Neuronal stem cell (in vitro differentiated cells): ENCODE measurements around the gene SSBP4.

Source experiments
- DNase-seq: peaks from one replicate; pipeline ENCODE4 v3.0.0-alpha.2; 2013; ENCODE audit warnings: low spot score
- H2AFZ ChIP-seq: one replicate; pipeline ENCODE4 v1.6.1; 2013; ENCODE audit warnings: mild to moderate bottlenecking, low read length, inconsistent platforms
- H2AK5ac ChIP-seq: 2 replicates; pipeline ENCODE4 v1.6.1; 2013; ENCODE audit warnings: low read depth, mild to moderate bottlenecking, inconsistent platforms, low read length, moderate library complexity, mixed read lengths
- H2BK120ac ChIP-seq: 2 replicates; pipeline ENCODE4 v1.6.1; 2013; ENCODE audit warnings: low read depth, mild to moderate bottlenecking, inconsistent platforms, low read length, moderate library complexity, mixed read lengths
- H2BK12ac ChIP-seq: one replicate; pipeline ENCODE4 v1.6.1; 2013; ENCODE audit warnings: low read length, inconsistent platforms
- H2BK15ac ChIP-seq: 2 replicates; pipeline ENCODE4 v1.6.1; 2013; ENCODE audit warnings: mild to moderate bottlenecking, low read length, inconsistent platforms, mixed read lengths
- H2BK5ac ChIP-seq: one replicate; pipeline ENCODE4 v1.6.1; 2013; ENCODE audit warnings: inconsistent platforms, mild to moderate bottlenecking, low read length, moderate library complexity
- H3K14ac ChIP-seq: one replicate; pipeline ENCODE4 v1.6.1; 2013; ENCODE audit warnings: low read length, inconsistent platforms
- H3K18ac ChIP-seq: 2 replicates; pipeline ENCODE4 v1.6.1; 2013; ENCODE audit warnings: low read length, inconsistent platforms
- H3K23ac ChIP-seq: 2 replicates; pipeline ENCODE4 v1.6.1; 2013; ENCODE audit warnings: low read depth, mild to moderate bottlenecking, mixed read lengths, low read length, inconsistent platforms; ENCODE audit not compliant: poor library complexity
- H3K27ac ChIP-seq: replicated peaks from 3 replicates; pipeline ENCODE4 v1.5.1; 2013; ENCODE audit warnings: low read length, inconsistent platforms
- H3K27me3 ChIP-seq, 3 experiments: 2 replicates each; pipeline ENCODE4 v1.6.1; 2013; ENCODE audit warnings: low read length in 3 of 3, mild to moderate bottlenecking in 2 of 3, inconsistent platforms in 1 of 3, low read depth in 1 of 3, mixed read lengths in 1 of 3, moderate library complexity in 1 of 3; ENCODE audit not compliant: control insufficient read depth in 3 of 3, insufficient read depth in 3 of 3
- H3K36me3 ChIP-seq, 2 donors: replicated peaks in 1 of 2; 2 replicates each; pipeline ENCODE4 v1.6.1; 2013; ENCODE audit warnings: low read length in 2 of 2; ENCODE audit not compliant: control insufficient read depth in 2 of 2, insufficient read depth in 2 of 2
- H3K4ac ChIP-seq: 2 replicates; pipeline ENCODE4 v1.6.1; 2013; ENCODE audit warnings: inconsistent platforms, mild to moderate bottlenecking, low read length, moderate library complexity
- H3K4me1 ChIP-seq, 2 donors: 1 replicate in 1 of 2; 2 replicates in 1 of 2; pipeline ENCODE4 v1.6.1; 2013; ENCODE audit warnings: low read length in 2 of 2, low read depth in 1 of 2; ENCODE audit not compliant: control insufficient read depth in 2 of 2, insufficient read depth in 1 of 2
- H3K4me2 ChIP-seq: one replicate; pipeline ENCODE4 v1.6.1; 2013; ENCODE audit warnings: mild to moderate bottlenecking, low read length, inconsistent platforms; ENCODE audit not compliant: insufficient read depth, poor library complexity, severe bottlenecking
- H3K4me3 ChIP-seq, 2 donors: 2 replicates each; pipeline ENCODE4 v1.5.1; 2013; ENCODE audit warnings: low read length in 2 of 2, mild to moderate bottlenecking in 2 of 2, inconsistent platforms in 1 of 2, moderate library complexity in 1 of 2
- H3K79me1 ChIP-seq: one replicate; pipeline ENCODE4 v1.6.1; 2013; ENCODE audit warnings: low read depth, mild to moderate bottlenecking, inconsistent platforms, low read length, moderate library complexity
- H3K9ac ChIP-seq: one replicate; pipeline ENCODE4 v1.6.1; 2013; ENCODE audit warnings: mild to moderate bottlenecking, low read depth, low read length, inconsistent platforms; ENCODE audit not compliant: poor library complexity
- H3K9me3 ChIP-seq, 2 donors: replicated peaks in 1 of 2; 2 replicates each; pipeline versions ENCODE3 to v1.6.1; 2013; ENCODE audit warnings: low read length in 2 of 2, mild to moderate bottlenecking in 2 of 2, inconsistent platforms in 1 of 2, low read depth in 1 of 2, mixed read lengths in 1 of 2, moderate library complexity in 1 of 2; ENCODE audit not compliant: control insufficient read depth in 2 of 2, insufficient read depth in 1 of 2
- H4K8ac ChIP-seq: one replicate; pipeline ENCODE4 v1.6.1; 2013; ENCODE audit warnings: low read depth, mild to moderate bottlenecking, inconsistent platforms, low read length, moderate library complexity
- H4K91ac ChIP-seq: one replicate; pipeline ENCODE4 v1.6.1; 2013; ENCODE audit warnings: low read length, low read depth, mild to moderate bottlenecking, inconsistent platforms; ENCODE audit not compliant: poor library complexity
- WGBS, 2 donors: extraction: QIAGEN DNeasy Blood & Tissue Kit; methylation state at CpG; one replicate each; pipeline ENCODE4 v1.1.7; 2013; ENCODE audit warnings: missing lambda C conversion rate in 2 of 2, mixed read lengths in 1 of 2; ENCODE audit not compliant: insufficient read length in 2 of 2, insufficient replicate concordance in 1 of 2; ENCODE audit errors: extremely low coverage in 2 of 2; 5-methylcytosine and 5-hydroxymethylcytosine counted together

The SSBP4 gene

DNA sequence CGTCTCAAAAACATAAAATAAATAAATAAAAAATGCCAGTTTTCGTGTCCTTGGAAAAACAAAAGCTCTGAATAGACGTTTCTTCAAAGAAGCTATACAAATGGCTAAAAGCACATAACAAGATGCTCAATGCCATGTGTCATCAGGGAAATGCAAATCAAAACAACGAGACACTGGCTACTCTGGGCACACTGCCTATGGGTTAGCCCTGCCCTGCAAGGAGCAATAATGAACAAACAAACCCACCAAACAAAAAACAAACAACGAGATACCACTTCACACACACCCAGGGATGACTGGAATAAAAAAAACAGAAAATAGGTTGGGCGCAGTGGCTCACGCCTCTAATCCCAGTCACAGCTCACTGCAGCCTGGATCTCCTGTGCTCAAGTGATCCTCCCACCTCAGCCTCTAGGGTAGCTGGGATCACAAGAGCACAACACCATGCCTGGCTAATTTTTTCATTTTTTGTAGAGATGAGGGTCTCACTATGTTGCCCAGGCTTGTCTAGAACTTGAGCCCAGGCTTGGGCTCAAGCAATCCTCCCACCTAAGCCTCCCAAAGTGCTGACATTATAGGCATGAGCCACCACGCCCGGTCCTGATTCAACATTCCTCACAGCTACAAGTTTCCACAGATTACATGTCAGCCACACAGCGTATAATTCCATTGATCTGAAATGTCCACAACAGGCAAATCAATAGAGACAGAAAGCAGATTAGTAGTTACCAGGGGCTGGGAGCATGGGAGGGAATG is 34.2 kb downstream of the SSBP4 start:
- Histone ChIP-seq H2AK5ac (no peak overlapping the region), H4K8ac (no peak overlapping the region), H3K27me3 (no peaks in the 10 kb centered on the region), H2BK5ac (no peak overlapping the region), H3K4ac (no peak overlapping the region), H3K79me1 (peaks cover 2% of the 10 kb centered on the region), H3K4me1 (peaks cover 18 to 21% of the 10 kb centered on the region in 2 donors), H3K4me2 (no peak overlapping the region), H3K4me3 (no peak overlapping the region), H2BK15ac (no peak overlapping the region), H4K91ac (no peak overlapping the region), H3K18ac (no peak overlapping the region), H3K36me3 (peaks cover 18 to 36% of the 10 kb centered on the region in 2 donors), H2BK12ac (no peak overlapping the region), H3K27ac (no peak overlapping the region), H3K9ac (no peak overlapping the region), H2BK120ac (no peak overlapping the region), H2AFZ (no peak overlapping the region), H3K14ac (no peak overlapping the region), H3K9me3 (no peaks in the 10 kb centered on the region), H3K23ac (no peak overlapping the region)
- no CpG with 5 or more reads among the region's 10 CpGs for WGBS, 2 donors
- DNase-seq, result no peak

DNA sequence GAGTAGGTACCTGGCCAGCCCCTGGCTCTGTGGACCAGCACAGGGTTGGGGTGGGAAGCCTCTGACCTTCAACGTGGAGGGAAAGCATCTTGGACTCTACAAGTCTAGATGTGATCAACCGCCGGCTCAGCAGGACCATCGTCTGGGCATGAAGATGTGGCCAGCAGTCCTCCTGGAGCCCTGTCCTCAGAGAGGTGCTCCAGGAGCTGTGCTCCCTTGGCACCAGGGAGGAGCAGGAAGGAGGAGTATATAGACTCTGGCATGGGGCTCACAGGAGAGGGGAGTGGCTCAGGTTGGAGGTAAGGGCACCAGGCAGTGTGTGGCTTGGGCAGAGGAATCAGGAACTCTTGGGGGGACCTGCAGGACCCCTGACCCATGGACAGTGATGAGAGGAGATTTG is 37.1 kb downstream of the SSBP4 start:
- peaks cover 20 to 33% of the 10 kb centered on the region in 2 donors for H3K36me3 ChIP-seq
- no peak for DNase-seq
- peak overlapping the region; percentile 59 for H3K18ac ChIP-seq
- peak overlapping the region; percentile 97 for H4K8ac ChIP-seq
- H3K4me3 ChIP-seq, result no peak overlapping the region
- H3K4ac ChIP-seq, result no peak overlapping the region
- H3K9ac ChIP-seq, result no peak overlapping the region
- no peaks in the 10 kb centered on the region for H3K79me1 ChIP-seq
- H2AFZ ChIP-seq, result no peak overlapping the region
- peak overlapping the region; percentile 27 for H2BK120ac ChIP-seq
- H3K14ac ChIP-seq, result no peak overlapping the region
- WGBS, 2 donors, result no CpG with 5 or more reads among the region's 4 CpGs
- peak overlapping the region; percentile 39 for H2BK15ac ChIP-seq
- H2AK5ac ChIP-seq, result peak overlapping the region; percentile 47
- no peak overlapping the region for H3K27ac ChIP-seq
- H3K27me3 ChIP-seq, result peaks cover 0 to 2% (median 0%) of the 10 kb centered on the region in 3 experiments
- no peak overlapping the region for H3K4me2 ChIP-seq
- H4K91ac ChIP-seq, result no peak overlapping the region
- H2BK5ac ChIP-seq, result no peak overlapping the region
- no peak overlapping the region for H2BK12ac ChIP-seq
- H3K9me3 ChIP-seq, result no peaks in the 10 kb centered on the region
- peaks cover 17 to 19% of the 10 kb centered on the region in 2 donors for H3K4me1 ChIP-seq
- H3K23ac ChIP-seq, result peak overlapping the region; percentile 59

DNA sequence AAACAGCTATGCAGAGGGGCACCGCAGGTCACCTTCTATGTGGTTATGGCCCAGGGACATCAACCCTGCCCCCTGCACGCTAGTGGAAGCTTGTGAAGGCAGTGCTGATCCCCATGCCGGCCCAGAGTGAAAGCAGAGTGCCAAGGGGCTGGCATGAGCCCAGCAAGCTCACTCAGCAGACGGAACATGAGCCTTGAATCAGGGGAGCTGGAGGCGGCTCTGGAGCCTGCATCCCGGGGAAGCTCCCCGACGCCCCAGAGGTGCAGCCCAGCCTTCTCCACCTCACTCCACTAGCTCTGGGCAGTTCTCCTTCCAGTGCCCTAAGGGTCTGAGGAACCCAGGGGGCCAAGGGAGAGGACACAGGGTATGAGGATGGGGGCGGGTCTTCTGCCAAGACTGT is 37.8 kb downstream of the SSBP4 start:
- peaks cover 13 to 16% of the 10 kb centered on the region in 2 donors for H3K4me1 ChIP-seq

DNA sequence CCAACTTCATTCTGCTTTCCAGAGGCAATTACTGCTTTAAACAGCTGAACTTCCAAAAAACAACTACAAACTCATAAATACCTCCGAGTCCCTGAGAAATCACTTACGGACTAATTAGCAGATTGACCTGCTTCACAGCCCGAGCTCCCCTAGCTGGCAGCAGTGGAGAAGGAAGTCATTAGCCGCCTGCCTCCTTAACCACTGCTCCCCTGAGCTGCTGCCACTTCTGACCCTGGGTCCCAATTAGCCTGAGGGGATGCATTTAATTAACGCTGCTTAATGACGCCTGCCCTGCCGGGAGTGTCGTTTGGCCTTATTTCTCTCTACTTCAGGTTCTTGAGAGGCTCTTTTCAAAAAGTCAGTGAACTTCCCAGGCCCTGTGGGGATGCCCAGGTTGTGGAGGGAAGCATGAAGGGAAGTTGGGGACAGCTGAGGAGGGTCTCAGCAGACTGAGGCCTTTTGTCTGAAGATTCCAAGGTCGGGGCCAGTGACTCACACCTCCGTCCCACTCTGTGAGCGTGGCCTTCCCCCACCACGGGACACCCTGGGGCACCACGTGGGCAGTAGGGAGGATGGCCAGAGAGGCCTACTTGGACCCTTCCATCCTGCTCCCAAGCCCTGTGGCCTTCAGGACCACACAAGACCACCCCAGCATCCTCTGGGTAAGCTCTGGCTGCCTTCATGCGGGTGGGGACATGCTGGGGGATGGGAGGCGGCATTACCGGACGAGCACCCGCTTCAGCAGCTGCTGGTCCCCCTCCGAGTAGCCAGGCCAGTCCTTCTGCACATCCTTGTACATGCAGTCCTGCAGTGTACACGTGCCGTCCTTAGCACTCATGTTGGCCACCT is 38.5 kb downstream of the SSBP4 start:
- no peaks in the 10 kb centered on the region for H3K9me3 ChIP-seq
- H3K79me1 ChIP-seq, result no peaks in the 10 kb centered on the region
- H3K27me3 ChIP-seq, result peaks cover 0 to 2% (median 0%) of the 10 kb centered on the region in 3 experiments
- H3K23ac ChIP-seq, result peak overlapping the region; percentile 4
- H4K8ac ChIP-seq, result no peak overlapping the region
- H3K18ac ChIP-seq, result peak overlapping the region; percentile 61
- H3K4ac ChIP-seq, result no peak overlapping the region
- peak overlapping the region; percentile 53 for H3K27ac ChIP-seq
- no peak overlapping the region for H2AFZ ChIP-seq
- peaks cover 7 to 16% of the 10 kb centered on the region in 2 donors for H3K4me1 ChIP-seq
- H3K4me3 ChIP-seq, result no peak overlapping the region
- no peak overlapping the region for H2AK5ac ChIP-seq
- no peak overlapping the region for H2BK12ac ChIP-seq
- H3K9ac ChIP-seq, result no peak overlapping the region
- no peak for DNase-seq
- H2BK15ac ChIP-seq, result no peak overlapping the region
- no peak overlapping the region for H3K4me2 ChIP-seq
- no peak overlapping the region for H3K14ac ChIP-seq
- no peak overlapping the region for H4K91ac ChIP-seq
- H2BK120ac ChIP-seq, result no peak overlapping the region
- no CpG with 5 or more reads among the region's 21 CpGs for WGBS, 2 donors
- peaks cover 22 to 37% of the 10 kb centered on the region in 2 donors for H3K36me3 ChIP-seq
- H2BK5ac ChIP-seq, result no peak overlapping the region

More for the DNA sequence above, 37.8 kb downstream of the SSBP4 start:
- no peak overlapping the region for H4K8ac ChIP-seq
- H4K91ac ChIP-seq, result no peak overlapping the region
- H3K14ac ChIP-seq, result no peak overlapping the region
- H2BK12ac ChIP-seq, result peak overlapping the region; percentile 59
- H3K9me3 ChIP-seq, result no peaks in the 10 kb centered on the region
- no peak overlapping the region for H3K4me3 ChIP-seq
- H2AFZ ChIP-seq, result no peak overlapping the region
- no peak overlapping the region for H3K23ac ChIP-seq
- no peak for DNase-seq
- no peak overlapping the region for H2BK15ac ChIP-seq
- peak overlapping the region; percentile 41 for H3K18ac ChIP-seq
- no peak overlapping the region for H2AK5ac ChIP-seq
- no peak overlapping the region for H3K4ac ChIP-seq
- no peak overlapping the region for H2BK120ac ChIP-seq
- peak overlapping the region; percentile 53 for H3K27ac ChIP-seq
- no CpG with 5 or more reads among the region's 9 CpGs for WGBS, 2 donors
- H3K36me3 ChIP-seq, result peaks cover 22 to 37% of the 10 kb centered on the region in 2 donors
- peaks cover 0 to 2% (median 0%) of the 10 kb centered on the region in 3 experiments for H3K27me3 ChIP-seq
- H3K79me1 ChIP-seq, result no peaks in the 10 kb centered on the region
- no peak overlapping the region for H3K9ac ChIP-seq
- no peak overlapping the region for H2BK5ac ChIP-seq
- H3K4me2 ChIP-seq, result no peak overlapping the region
